ENCODE data around the gene AKAP1.
"Not testable (repeated sequence)": the region's sequence is repeated elsewhere in the genome, so short reads cannot be mapped to it uniquely, and the experiment has no call there.

AKAP1 gene

GRCh38 chr17:57075193-57075592 lies 9.9 kb upstream of the AKAP1 start:
- no peak for DNase-seq (ENCODE audit: low read depth)

GRCh38 chr17:57075785-57076184 lies 9.3 kb upstream of the AKAP1 start:
- no peak for DNase-seq (ENCODE audit: low read depth)

GRCh38 chr17:57077000-57077399 lies 8.0 kb upstream of the AKAP1 start:
- no peak for DNase-seq (ENCODE audit: low read depth)

GRCh38 chr17:57078274-57078673 lies 6.8 kb upstream of the AKAP1 start:
- DNase-seq (ENCODE audit: low read depth) = no peak

GRCh38 chr17:57080718-57081117 lies 4.3 kb upstream of the AKAP1 start:
- DNase-seq (ENCODE audit: low read depth) = peak; percentile 16

- DNase-seq (ENCODE audit: low read depth) = no peak
These were observed 2.6 kb upstream of the AKAP1 start for GRCh38 chr17:57082441-57082840.

- no peak for DNase-seq (ENCODE audit: low read depth)
These were observed 665 bp upstream of the AKAP1 start for GRCh38 chr17:57084361-57084801.

GRCh38 chr17:57085448-57086068 lies 512 bp downstream of the AKAP1 start:
- DNase-seq (ENCODE audit: low read depth) = peak; percentile 53

GRCh38 chr17:57086069-57086930 lies 1.3 kb downstream of the AKAP1 start:
- peak; percentile 49 for DNase-seq (ENCODE audit: low read depth)

GRCh38 chr17:57088298-57088697 lies 3.3 kb downstream of the AKAP1 start:
- no peak for DNase-seq (ENCODE audit: low read depth)

- no peak for DNase-seq (ENCODE audit: low read depth)
These were observed 4.3 kb downstream of the AKAP1 start for GRCh38 chr17:57089391-57089790.

- peak; percentile 59 for DNase-seq (ENCODE audit: low read depth)
These were observed 5.6 kb downstream of the AKAP1 start for GRCh38 chr17:57090560-57091185.

GRCh38 chr17:57091186-57091618 lies 6.2 kb downstream of the AKAP1 start:
- no peak for DNase-seq (ENCODE audit: low read depth)

- peak; percentile 55 for DNase-seq (ENCODE audit: low read depth)
These were observed 7.1 kb downstream of the AKAP1 start for GRCh38 chr17:57092171-57092570.

- DNase-seq (ENCODE audit: low read depth) = no peak
These were observed 7.7 kb downstream of the AKAP1 start for GRCh38 chr17:57092779-57093178.

- no peak for DNase-seq (ENCODE audit: low read depth)
These were observed 11.6 kb downstream of the AKAP1 start for GRCh38 chr17:57096472-57097202.

GRCh38 chr17:57097832-57098421 lies 12.9 kb downstream of the AKAP1 start:
- peak; percentile 88 for DNase-seq (ENCODE audit: low read depth)

GRCh38 chr17:57099165-57099564 lies 14.1 kb downstream of the AKAP1 start:
- no peak for DNase-seq (ENCODE audit: low read depth)

GRCh38 chr17:57102122-57102521 lies 17.1 kb downstream of the AKAP1 start:
- no peak for DNase-seq (ENCODE audit: low read depth)

- not testable (repeated sequence) for DNase-seq (ENCODE audit: low read depth)
These were observed 17.6 kb downstream of the AKAP1 start for GRCh38 chr17:57102660-57103059.

GRCh38 chr17:57104461-57105175 lies 19.6 kb downstream of the AKAP1 start:
- peak; percentile 92 for DNase-seq (ENCODE audit: low read depth)

Measured in EH (cell line).